IMR-90 (cell line): ENCODE data around the gene GIMAP8.

Source experiments
- CEBPB ChIP-seq: IDR thresholded peaks from 2 replicates; pipeline ENCODE4 v1.6.1; 2012; ENCODE audit warnings: low read depth, low read length, improper control_type of control experiment
- MAFK ChIP-seq: IDR thresholded peaks from 2 replicates; pipeline ENCODE4 v1.6.1; 2012; ENCODE audit warnings: low read depth, low read length, improper control_type of control experiment
- MXI1 ChIP-seq: IDR thresholded peaks from 2 replicates; pipeline ENCODE4 v1.6.1; 2012; ENCODE audit warnings: low read depth, mild to moderate bottlenecking, low read length, moderate library complexity, borderline replicate concordance
- POLR2A ChIP-seq: IDR thresholded peaks from 2 replicates; pipeline ENCODE4 v1.6.1; 2012; ENCODE audit warnings: mild to moderate bottlenecking, low read depth, low read length
- TF ChIP-seq, protein P1 (sequence below): conservative IDR thresholded peaks from 2 replicates; pipeline ENCODE4 v1.5.1; 2012; ENCODE audit warnings: mild to moderate bottlenecking, low read depth, low read length, improper control_type of control experiment

DNA sequence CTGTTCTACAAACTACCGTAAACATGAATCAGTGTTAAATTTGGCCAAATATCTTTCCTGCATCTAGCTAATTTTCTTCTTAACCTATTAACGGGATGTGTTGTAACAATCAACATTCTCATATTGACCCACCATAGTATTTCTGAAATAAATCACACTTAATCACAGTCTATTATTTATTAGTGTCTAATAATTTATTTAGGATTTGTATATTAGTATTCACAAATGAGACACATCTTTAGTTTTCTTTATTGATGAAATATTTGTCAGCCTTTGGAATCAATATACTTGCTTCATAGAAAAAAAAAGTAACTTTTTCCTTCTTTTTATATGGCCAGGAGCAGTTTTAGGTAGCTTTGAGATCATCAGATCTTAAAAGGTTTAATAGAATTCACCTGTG lies 68.9 kb downstream of the GIMAP8 start:
- no peak for TF ChIP-seq POLR2A
- no peak for TF ChIP-seq CEBPB
- TF ChIP-seq MXI1 = no peak
- TF ChIP-seq, protein P1, sequence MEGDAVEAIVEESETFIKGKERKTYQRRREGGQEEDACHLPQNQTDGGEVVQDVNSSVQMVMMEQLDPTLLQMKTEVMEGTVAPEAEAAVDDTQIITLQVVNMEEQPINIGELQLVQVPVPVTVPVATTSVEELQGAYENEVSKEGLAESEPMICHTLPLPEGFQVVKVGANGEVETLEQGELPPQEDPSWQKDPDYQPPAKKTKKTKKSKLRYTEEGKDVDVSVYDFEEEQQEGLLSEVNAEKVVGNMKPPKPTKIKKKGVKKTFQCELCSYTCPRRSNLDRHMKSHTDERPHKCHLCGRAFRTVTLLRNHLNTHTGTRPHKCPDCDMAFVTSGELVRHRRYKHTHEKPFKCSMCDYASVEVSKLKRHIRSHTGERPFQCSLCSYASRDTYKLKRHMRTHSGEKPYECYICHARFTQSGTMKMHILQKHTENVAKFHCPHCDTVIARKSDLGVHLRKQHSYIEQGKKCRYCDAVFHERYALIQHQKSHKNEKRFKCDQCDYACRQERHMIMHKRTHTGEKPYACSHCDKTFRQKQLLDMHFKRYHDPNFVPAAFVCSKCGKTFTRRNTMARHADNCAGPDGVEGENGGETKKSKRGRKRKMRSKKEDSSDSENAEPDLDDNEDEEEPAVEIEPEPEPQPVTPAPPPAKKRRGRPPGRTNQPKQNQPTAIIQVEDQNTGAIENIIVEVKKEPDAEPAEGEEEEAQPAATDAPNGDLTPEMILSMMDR = no peak
- TF ChIP-seq MAFK = no peak
